B cell (primary cell): Measurements from ENCODE around the gene VGLL2. TPM values are rescaled to one million over a fixed set of nuclear protein-coding genes. Genes with fewer than 3 reads are reported as not detected.

Source experiments
- ATAC-seq: fragments of 200-7000 bp; cut with Tn5 transposase; one replicate; pipeline ENCODE4 v1.10.0; 2021; ENCODE audit warnings: low read depth, mild to moderate bottlenecking, moderate number of reproducible peaks, moderate library complexity
- CTCF ChIA-PET: fragments of 350-600 bp; sonication (Branson Sonifier 250); formaldehyde crosslinking; loops from one replicate; lab custom pipeline; 2021; ENCODE audit warnings: antibody characterized with exemption, inconsistent platforms; lab: Charles Lee
- POLR2A ChIA-PET: fragments of 350-600 bp; sonication (Branson Sonifier 250); formaldehyde crosslinking; loops from one replicate; lab custom pipeline; 2021; ENCODE audit warnings: antibody characterized with exemption; lab: Charles Lee
- DNase-seq: peaks from one replicate; pipeline ENCODE4 v3.0.0; 2013
- H2AFZ ChIP-seq: 2 replicates; pipeline ENCODE4 v1.6.1; 2012; ENCODE audit warnings: mild to moderate bottlenecking, low read depth, low read length; ENCODE audit not compliant: insufficient read depth, poor library complexity, severe bottlenecking
- H3K27ac ChIP-seq, 2 donors: 1 replicate in 1 of 2; 2 replicates in 1 of 2; pipeline ENCODE4 v1.5.1; 2012 to 2013; ENCODE audit warnings: low read length in 2 of 2, mild to moderate bottlenecking in 2 of 2, moderate library complexity in 1 of 2
- H3K27me3 ChIP-seq, 4 experiments: fragments of 200-600 bp in 1 of 4; sonication (generic) in 1 of 4; replicated peaks in 1 of 4; 1 replicate in 2 of 4; 2 replicates in 2 of 4; pipeline versions ENCODE4 v1.6.1 to v1.7.0; 2013 to 2016; ENCODE audit warnings: low read length in 3 of 4, mild to moderate bottlenecking in 2 of 4, mixed read lengths in 1 of 4, moderate library complexity in 1 of 4; ENCODE audit not compliant: insufficient read depth in 4 of 4, control insufficient read depth in 3 of 4; ENCODE audit errors: control extremely low read depth in 1 of 4
- H3K36me3 ChIP-seq, 2 experiments: replicated peaks in 1 of 2; 1 replicate in 1 of 2; 2 replicates in 1 of 2; pipeline versions ENCODE4 v1.6.1 to v1.7.1; 2013; ENCODE audit warnings: low read length in 1 of 2; ENCODE audit not compliant: insufficient read depth in 2 of 2, control insufficient read depth in 1 of 2; ENCODE audit errors: control extremely low read depth in 1 of 2, extremely low read depth in 1 of 2
- H3K4me1 ChIP-seq, 2 donors: fragments of 200-600 bp in 1 of 2; sonication (generic) in 1 of 2; 1 replicate in 1 of 2; 2 replicates in 1 of 2; pipeline versions ENCODE4 v1.5.1 to v1.6.1; 2013 to 2017; ENCODE audit warnings: low read length in 2 of 2; ENCODE audit not compliant: control insufficient read depth in 2 of 2, insufficient read depth in 2 of 2
- H3K4me2 ChIP-seq: replicated peaks from 2 replicates; pipeline ENCODE3; 2012; ENCODE audit warnings: mild to moderate bottlenecking, low read depth, low read length; ENCODE audit not compliant: poor library complexity, severe bottlenecking
- H3K4me3 ChIP-seq, 5 experiments: fragments of 200-600 bp in 1 of 5; sonication (generic) in 1 of 5; 1 replicate in 3 of 5; 2 replicates in 2 of 5; pipeline versions ENCODE4 v1.5.1 to v1.7.0; 2011 to 2016; ENCODE audit warnings: low read length in 4 of 5, mild to moderate bottlenecking in 4 of 5, low read depth in 2 of 5, control low read depth in 1 of 5, moderate library complexity in 1 of 5; ENCODE audit not compliant: insufficient read depth in 1 of 5; ENCODE audit errors: control extremely low read depth in 1 of 5, extremely low read depth in 1 of 5
- H3K79me2 ChIP-seq: fragments of 200-600 bp; sonication (generic); one replicate; pipeline ENCODE4 v1.6.0; 2016; ENCODE audit warnings: low read length; ENCODE audit not compliant: control insufficient read depth, insufficient read depth
- H3K9ac ChIP-seq: fragments of 200-600 bp; sonication (generic); 2 replicates; pipeline ENCODE4 v1.6.1; 2017; ENCODE audit warnings: mild to moderate bottlenecking, low read length, moderate library complexity
- H3K9me3 ChIP-seq, 3 donors: one replicate each; pipeline versions ENCODE4 v1.6.1 to v1.7.1; 2013; ENCODE audit warnings: low read length in 2 of 3; ENCODE audit not compliant: control insufficient read depth in 2 of 3, insufficient read depth in 1 of 3; ENCODE audit errors: control extremely low read depth in 1 of 3
- H4K20me1 ChIP-seq: 2 replicates; pipeline ENCODE4 v1.6.0; 2012; ENCODE audit warnings: mild to moderate bottlenecking, low read length; ENCODE audit not compliant: insufficient read depth, control insufficient read depth, poor library complexity, severe bottlenecking
- H3K27ac Mint-ChIP-seq: one replicate; pipeline ENCODE4 v1.8.0; 2021; ENCODE audit warnings: mixed read lengths
- H3K27me3 Mint-ChIP-seq: one replicate; pipeline ENCODE4 v1.8.0; 2021; ENCODE audit warnings: mixed read lengths
- H3K4me1 Mint-ChIP-seq: one replicate; pipeline ENCODE4 v1.8.0; 2021; ENCODE audit warnings: mixed read lengths
- H3K4me3 Mint-ChIP-seq: one replicate; pipeline ENCODE4 v1.8.0; 2021; ENCODE audit warnings: mixed read lengths
- H3K9me3 Mint-ChIP-seq: one replicate; pipeline ENCODE4 v1.8.0; 2022; ENCODE audit warnings: mixed read lengths; ENCODE audit not compliant: insufficient read depth
- EZH2 ChIP-seq: IDR thresholded peaks from 2 replicates; pipeline ENCODE4 v1.6.1; 2012; ENCODE audit warnings: borderline replicate concordance, low read depth, mild to moderate bottlenecking, moderate library complexity, low read length; ENCODE audit not compliant: insufficient read depth, poor library complexity, severe bottlenecking
- WGBS: methylation state at CpG from one replicate; pipeline ENCODE4 v1.1.5; 2013; ENCODE audit warnings: missing lambda C conversion rate; ENCODE audit not compliant: insufficient coverage; 5-methylcytosine and 5-hydroxymethylcytosine counted together
- intact Hi-C: fragments of 100-400 bp; cut with micrococcal nuclease; formaldehyde crosslinking; loops from one replicate; pipeline ENCODE4 v1.10.0; 2022
- polyA minus RNA-seq: library from RNA; depleted of rRNA, polyadenylated mRNA; stranded (reverse); fragments of >200 nt; gene quantifications from 2 replicates; pipeline ENCODE4 v1.2.3, GENCODE V29; 2012
- polyA plus RNA-seq: library from polyadenylated mRNA; depleted of rRNA; stranded (reverse); fragments of >200 nt; gene quantifications from 2 replicates; pipeline ENCODE4 v1.2.3, GENCODE V29; 2012
- total RNA-seq, 2 donors: library from RNA; stranded (reverse); fragments of 120-200 nt in 1 of 2; gene quantifications; 1 replicate in 1 of 2; 2 replicates in 1 of 2; pipeline versions ENCODE4 v1.2.3 to v1.2.4, GENCODE V29; 2013 to 2022
- TF ChIP-seq, protein P1 (sequence below): fragments of 200-600 bp; IDR thresholded peaks from one replicate; pipeline ENCODE4 v1.8.0; 2022; ENCODE audit warnings: antibody characterized with exemption, mild to moderate bottlenecking

VGLL2 gene
- total RNA-seq (not detected in 2 replicates), polyA plus RNA-seq (not detected in 2 replicates), polyA minus RNA-seq (not detected in 2 replicates)
- 0.58 TPM for total RNA-seq (2013)

- Histone ChIP-seq H3K4me3 (peak within 1 kb of the TSS in 1 of 5 experiments; percentile 16), H3K36me3 (no peaks in the 10 kb centered on the region), H3K27me3 (peaks cover 0 to 71% (median 50%) of the 10 kb centered on the region in 4 experiments), H4K20me1 (no peaks in the 10 kb centered on the region), H3K9me3 (peaks cover 0 to 25% (median 0%) of the 10 kb centered on the region in 3 donors), H3K4me1 (peaks cover 14 to 18% of the 10 kb centered on the region in 2 donors), H3K9ac (no peak within 1 kb of the TSS), H3K79me2 (no peaks in the 10 kb centered on the region), H3K27ac (no peak within 1 kb of the TSS), H3K4me2 (peak within 1 kb of the TSS; percentile 41), H2AFZ (peak within 1 kb of the TSS; percentile 35)
- Mint-ChIP-seq H3K4me3 (peak within 1 kb of the TSS; percentile 69), H3K27ac (no peak within 1 kb of the TSS), H3K9me3 (no peaks in the 10 kb centered on the region), H3K4me1 (peaks cover 16% of the 10 kb centered on the region), H3K27me3 (peaks cover 74% of the 10 kb centered on the region)
- no peak for ATAC-seq
- CTCF ChIA-PET, result no interaction called here
- no peak for TF ChIP-seq EZH2
- TF ChIP-seq, protein P1, sequence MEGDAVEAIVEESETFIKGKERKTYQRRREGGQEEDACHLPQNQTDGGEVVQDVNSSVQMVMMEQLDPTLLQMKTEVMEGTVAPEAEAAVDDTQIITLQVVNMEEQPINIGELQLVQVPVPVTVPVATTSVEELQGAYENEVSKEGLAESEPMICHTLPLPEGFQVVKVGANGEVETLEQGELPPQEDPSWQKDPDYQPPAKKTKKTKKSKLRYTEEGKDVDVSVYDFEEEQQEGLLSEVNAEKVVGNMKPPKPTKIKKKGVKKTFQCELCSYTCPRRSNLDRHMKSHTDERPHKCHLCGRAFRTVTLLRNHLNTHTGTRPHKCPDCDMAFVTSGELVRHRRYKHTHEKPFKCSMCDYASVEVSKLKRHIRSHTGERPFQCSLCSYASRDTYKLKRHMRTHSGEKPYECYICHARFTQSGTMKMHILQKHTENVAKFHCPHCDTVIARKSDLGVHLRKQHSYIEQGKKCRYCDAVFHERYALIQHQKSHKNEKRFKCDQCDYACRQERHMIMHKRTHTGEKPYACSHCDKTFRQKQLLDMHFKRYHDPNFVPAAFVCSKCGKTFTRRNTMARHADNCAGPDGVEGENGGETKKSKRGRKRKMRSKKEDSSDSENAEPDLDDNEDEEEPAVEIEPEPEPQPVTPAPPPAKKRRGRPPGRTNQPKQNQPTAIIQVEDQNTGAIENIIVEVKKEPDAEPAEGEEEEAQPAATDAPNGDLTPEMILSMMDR, result no peak
- POLR2A ChIA-PET, result no interaction called here
- intact Hi-C loops, result no loop called here
- WGBS, result 3% methylated on average over 56 of the region's 63 CpGs
- peak; percentile 15 for DNase-seq
These were observed at the start of gene VGLL2 for GRCh38 chr6:117265410-117266256. Gene VGLL2 (plus strand): TSS chr6:117265558. CDS start chr6:117265764, 206 bp downstream.

- Histone ChIP-seq H3K4me2 (no peak overlapping the region), H3K4me1 (no peaks in the 10 kb centered on the region), H3K79me2 (no peaks in the 10 kb centered on the region), H4K20me1 (no peaks in the 10 kb centered on the region), H3K27ac (no peak overlapping the region), H3K9me3 (no peaks in the 10 kb centered on the region), H2AFZ (no peak overlapping the region), H3K27me3 (no peaks in the 10 kb centered on the region), H3K9ac (no peak overlapping the region), H3K36me3 (no peaks in the 10 kb centered on the region), H3K4me3 (no peak overlapping the region)
- no peaks in the 10 kb centered on the region for H3K4me1 Mint-ChIP-seq
- ATAC-seq (no peak), DNase-seq (no peak)
- WGBS, result no CpG with 5 or more reads among the region's 3 CpGs
- POLR2A ChIA-PET, result no interaction called here
- no peak overlapping the region for H3K4me3 Mint-ChIP-seq
- H3K27ac Mint-ChIP-seq, result no peak overlapping the region
- H3K27me3 Mint-ChIP-seq, result no peaks in the 10 kb centered on the region
- CTCF ChIA-PET, result no interaction called here
- no peak for TF ChIP-seq EZH2
- TF ChIP-seq, protein P1, result no peak
- H3K9me3 Mint-ChIP-seq, result no peaks in the 10 kb centered on the region
- intact Hi-C loops, result no loop called here
These were observed 42.5 kb upstream of the VGLL2 start for GRCh38 chr6:117222861-117223260.
